ENCODE measurements around the gene FOLR3.
"Not testable (repeated sequence)": the region's sequence is repeated elsewhere in the genome, so short reads cannot be mapped to it uniquely, and the experiment has no call there.

FOLR3 gene

GRCh38 chr11:72135473-72135872 is at the start of gene FOLR3:
Gene FOLR3, plus strand, starts transcription at chr11:72135725. Its CDS starts 228 bp downstream, at chr11:72135953.
- peak within 1 kb of the TSS; percentile 73 for H3K27ac Mint-ChIP-seq
- H3K27me3 Mint-ChIP-seq; H3K4me3 Mint-ChIP-seq; H3K9me3 Mint-ChIP-seq; H3K36me3 Mint-ChIP-seq (ENCODE audit: low read depth); intact Hi-C loops (cut with micrococcal nuclease): not testable (repeated sequence)
- peaks cover 68% of the 10 kb centered on the region for H3K4me1 Mint-ChIP-seq (ENCODE audit: low read depth)

- no peaks in the 10 kb centered on the region for H3K27me3 Mint-ChIP-seq
- no peak overlapping the region for H3K27ac Mint-ChIP-seq
- peaks cover 42% of the 10 kb centered on the region for H3K4me1 Mint-ChIP-seq (ENCODE audit: low read depth)
- no peak overlapping the region for H3K4me3 Mint-ChIP-seq
- no peaks in the 10 kb centered on the region for H3K9me3 Mint-ChIP-seq
- intact Hi-C loops (cut with micrococcal nuclease), result no loop called here
- H3K36me3 Mint-ChIP-seq (ENCODE audit: low read depth), result peaks cover 64% of the 10 kb centered on the region
Observed at GRCh38 chr11:72088076-72088808, 47.3 kb upstream of the FOLR3 start.

GRCh38 chr11:72091292-72091691 is 44.2 kb upstream of the FOLR3 start:
- intact Hi-C loops (cut with micrococcal nuclease), result loop anchor here (1.0 to 5.0 kb wide), 4 partner anchors 49 to 114 kb away; no protein-coding TSS in a partner anchor
- no peaks in the 10 kb centered on the region for H3K9me3 Mint-ChIP-seq
- no peaks in the 10 kb centered on the region for H3K27me3 Mint-ChIP-seq
- H3K4me3 Mint-ChIP-seq, result no peak overlapping the region
- peak overlapping the region; percentile 79 for H3K27ac Mint-ChIP-seq
- peaks cover 77% of the 10 kb centered on the region for H3K36me3 Mint-ChIP-seq (ENCODE audit: low read depth)
- H3K4me1 Mint-ChIP-seq (ENCODE audit: low read depth), result peaks cover 31% of the 10 kb centered on the region

- intact Hi-C loops (cut with micrococcal nuclease), result no loop called here
- Mint-ChIP-seq H3K27ac (peak overlapping the region; percentile 92), H3K4me3 (no peak overlapping the region), H3K9me3 (no peaks in the 10 kb centered on the region), H3K36me3 (ENCODE audit: low read depth) (peaks cover 96% of the 10 kb centered on the region), H3K27me3 (no peaks in the 10 kb centered on the region), H3K4me1 (ENCODE audit: low read depth) (peaks cover 55% of the 10 kb centered on the region)
Observed at GRCh38 chr11:72098741-72099140, 36.8 kb upstream of the FOLR3 start.

- intact Hi-C loops (cut with micrococcal nuclease), result loop anchor here (5.0 kb wide), 1 partner anchor 122 kb away; the partner anchor contains the start of gene INPPL1
- Mint-ChIP-seq H3K4me1 (ENCODE audit: low read depth) (peaks cover 63% of the 10 kb centered on the region), H3K27me3 (no peaks in the 10 kb centered on the region), H3K4me3 (peak overlapping the region; percentile 96), H3K36me3 (ENCODE audit: low read depth) (peaks cover 94% of the 10 kb centered on the region), H3K9me3 (peaks cover 5% of the 10 kb centered on the region), H3K27ac (peak overlapping the region; percentile 92)
Observed at GRCh38 chr11:72100009-72100408, 35.5 kb upstream of the FOLR3 start.

- H3K9me3 Mint-ChIP-seq, result peaks cover 5% of the 10 kb centered on the region
- H3K4me1 Mint-ChIP-seq (ENCODE audit: low read depth), result peaks cover 63% of the 10 kb centered on the region
- intact Hi-C loops (cut with micrococcal nuclease), result loop anchor here (5.0 kb wide), 1 partner anchor 122 kb away; the partner anchor contains the start of gene INPPL1
- peak overlapping the region; percentile 92 for H3K27ac Mint-ChIP-seq
- peak overlapping the region; percentile 96 for H3K4me3 Mint-ChIP-seq
- H3K27me3 Mint-ChIP-seq, result no peaks in the 10 kb centered on the region
- peaks cover 94% of the 10 kb centered on the region for H3K36me3 Mint-ChIP-seq (ENCODE audit: low read depth)
Observed at GRCh38 chr11:72100462-72100861, 35.1 kb upstream of the FOLR3 start.

- Mint-ChIP-seq H3K27ac (peak overlapping the region; percentile 92), H3K27me3 (no peaks in the 10 kb centered on the region), H3K9me3 (peaks cover 5% of the 10 kb centered on the region), H3K4me1 (ENCODE audit: low read depth) (peaks cover 63% of the 10 kb centered on the region), H3K36me3 (ENCODE audit: low read depth) (peaks cover 86% of the 10 kb centered on the region), H3K4me3 (peak overlapping the region; percentile 96)
- intact Hi-C loops (cut with micrococcal nuclease), result loop anchor here (2.0 to 5.0 kb wide), 2 partner anchors 43 to 120 kb away; partner anchors contain the start of gene INPPL1
Observed at GRCh38 chr11:72102162-72102561, 33.4 kb upstream of the FOLR3 start.

- Mint-ChIP-seq H3K4me1 (ENCODE audit: low read depth) (peaks cover 60% of the 10 kb centered on the region), H3K4me3 (peak overlapping the region; percentile 96), H3K9me3 (peaks cover 5% of the 10 kb centered on the region), H3K36me3 (ENCODE audit: low read depth) (peaks cover 86% of the 10 kb centered on the region), H3K27me3 (no peaks in the 10 kb centered on the region), H3K27ac (peak overlapping the region; percentile 92)
- intact Hi-C loops (cut with micrococcal nuclease), result loop anchor here (2.0 to 5.0 kb wide), 2 partner anchors 42 to 120 kb away; partner anchors contain the start of gene INPPL1
Observed at GRCh38 chr11:72102631-72102945, 32.9 kb upstream of the FOLR3 start.

- Mint-ChIP-seq H3K4me3 (peak within 1 kb of the TSS; percentile 96), H3K4me1 (ENCODE audit: low read depth) (peaks cover 54% of the 10 kb centered on the region), H3K27me3 (no peaks in the 10 kb centered on the region), H3K27ac (peak within 1 kb of the TSS; percentile 92), H3K36me3 (ENCODE audit: low read depth) (peaks cover 86% of the 10 kb centered on the region), H3K9me3 (peaks cover 5% of the 10 kb centered on the region)
- intact Hi-C loops (cut with micrococcal nuclease), result loop anchor here (1.0 to 5.0 kb wide), 3 partner anchors 9 to 119 kb away; partner anchors contain the start of genes ANAPC15 and INPPL1
Observed at GRCh38 chr11:72102946-72103753, 32.4 kb upstream of the FOLR3 start, which contains the start of gene LAMTOR1. Gene LAMTOR1, minus strand, starts transcription at chr11:72103297. Its CDS starts 73 bp downstream, at chr11:72103224.

GRCh38 chr11:72103754-72104167 is 31.8 kb upstream of the FOLR3 start:
- H3K4me1 Mint-ChIP-seq (ENCODE audit: low read depth), result peaks cover 51% of the 10 kb centered on the region
- peaks cover 86% of the 10 kb centered on the region for H3K36me3 Mint-ChIP-seq (ENCODE audit: low read depth)
- H3K4me3 Mint-ChIP-seq, result peak overlapping the region; percentile 96
- H3K27me3 Mint-ChIP-seq, result no peaks in the 10 kb centered on the region
- H3K27ac Mint-ChIP-seq, result peak overlapping the region; percentile 92
- H3K9me3 Mint-ChIP-seq, result peaks cover 5% of the 10 kb centered on the region
- intact Hi-C loops (cut with micrococcal nuclease), result loop anchor here (1.0 to 5.0 kb wide), 3 partner anchors 9 to 119 kb away; partner anchors contain the start of genes ANAPC15 and INPPL1

- Mint-ChIP-seq H3K36me3 (ENCODE audit: low read depth) (peaks cover 83% of the 10 kb centered on the region), H3K9me3 (peaks cover 5% of the 10 kb centered on the region), H3K27ac (peak within 1 kb of the TSS; percentile 92), H3K4me3 (no peak within 1 kb of the TSS), H3K27me3 (no peaks in the 10 kb centered on the region), H3K4me1 (ENCODE audit: low read depth) (peaks cover 37% of the 10 kb centered on the region)
- intact Hi-C loops (cut with micrococcal nuclease), result no loop called here
Observed at GRCh38 chr11:72105888-72106287, 29.6 kb upstream of the FOLR3 start, which contains the start of gene TOMT. Gene TOMT, plus strand, starts transcription at chr11:72105924. Its CDS starts 28 bp downstream, at chr11:72105952.

GRCh38 chr11:72111300-72112142 is 24.0 kb upstream of the FOLR3 start:
- Mint-ChIP-seq H3K27me3 (no peaks in the 10 kb centered on the region), H3K4me3 (peak overlapping the region; percentile 93), H3K27ac (peak overlapping the region; percentile 100), H3K4me1 (ENCODE audit: low read depth) (peaks cover 34% of the 10 kb centered on the region), H3K9me3 (no peaks in the 10 kb centered on the region), H3K36me3 (ENCODE audit: low read depth) (peaks cover 41% of the 10 kb centered on the region)
- intact Hi-C loops (cut with micrococcal nuclease), result loop anchor here (1.0 kb wide), 2 partner anchors 8 to 112 kb away; partner anchors contain the start of gene LAMTOR1
